Activated naive CD8-positive, alpha-beta T cell treated with anti-CD3 and anti-CD28 coated beads, Interleukin-2, amount 10 ng/mL, durations not matched to agents 7 days and 5 days (primary cell): ENCODE data around the gene NOXA1. TPM values are rescaled to one million over a fixed set of nuclear protein-coding genes. Genes with fewer than 3 reads are reported as not detected.
"Not testable (repeated sequence)": the region's sequence is repeated elsewhere in the genome, so short reads cannot be mapped to it uniquely, and the experiment has no call there.

Source experiments
- ATAC-seq: fragments of 150-1000 bp; cut with Tn5 transposase; one replicate; pipeline ENCODE4 v1.10.0; 2021; ENCODE audit warnings: low read depth, moderate library complexity
- POLR2A ChIA-PET: fragments of 350-600 bp; sonication (Branson Sonifier 250); formaldehyde crosslinking; loops from one replicate; lab custom pipeline; 2021; ENCODE audit warnings: antibody characterized with exemption; lab: Charles Lee
- DNase-seq: peaks from one replicate; pipeline ENCODE4 v3.0.0; 2021
- H3K27ac Mint-ChIP-seq: one replicate; pipeline ENCODE4 v1.8.0; 2022; ENCODE audit warnings: mild to moderate bottlenecking, mixed read lengths
- H3K27me3 Mint-ChIP-seq: one replicate; pipeline ENCODE4 v1.8.0; 2022; ENCODE audit warnings: mild to moderate bottlenecking, moderate library complexity, mixed read lengths
- H3K36me3 Mint-ChIP-seq: one replicate; pipeline ENCODE4 v1.8.0; 2021; ENCODE audit warnings: mild to moderate bottlenecking, mixed read lengths
- H3K4me1 Mint-ChIP-seq: one replicate; pipeline ENCODE4 v1.8.0; 2021; ENCODE audit warnings: mixed read lengths
- H3K4me3 Mint-ChIP-seq: one replicate; pipeline ENCODE4 v1.8.0; 2022; ENCODE audit warnings: mild to moderate bottlenecking, moderate library complexity, mixed read lengths
- H3K9me3 Mint-ChIP-seq: one replicate; pipeline ENCODE4 v1.8.0; 2021; ENCODE audit warnings: mixed read lengths
- total RNA-seq, 2 experiments: library from RNA; stranded (reverse); gene quantifications; one replicate each; pipeline ENCODE4 v1.2.3, GENCODE V29; 2021

The NOXA1 gene
- 1 to 10 TPM; 2.8 to 3.7 TPM for total RNA-seq

GRCh38 chr9:137422604-137423513, at the start of gene NOXA1, which contains the start of gene EXD3:
Gene NOXA1, plus strand, starts transcription at chr9:137423393. Its CDS starts 137 bp downstream, at chr9:137423530.
Gene EXD3, minus strand, starts transcription at chr9:137423162. Its CDS starts 27,805 bp downstream, at chr9:137395357.
- Mint-ChIP-seq H3K4me3 (peak within 1 kb of the TSS; percentile 90), H3K27ac (peak within 1 kb of the TSS; percentile 74), H3K27me3 (peaks cover 11% of the 10 kb centered on the region), H3K9me3 (no peaks in the 10 kb centered on the region), H3K4me1 (peaks cover 3% of the 10 kb centered on the region), H3K36me3 (no peaks in the 10 kb centered on the region)
- peak; percentile 88 for ATAC-seq
- DNase-seq: peak; percentile 99
- POLR2A ChIA-PET: interaction anchor here (0.7 to 1.8 kb wide), 18 partner anchors 11 to 196 kb away, joined by 3 to 11 read pairs (median 4); partner anchors contain the start of genes EHMT1, NELFB, NRARP and NSMF

DNA sequence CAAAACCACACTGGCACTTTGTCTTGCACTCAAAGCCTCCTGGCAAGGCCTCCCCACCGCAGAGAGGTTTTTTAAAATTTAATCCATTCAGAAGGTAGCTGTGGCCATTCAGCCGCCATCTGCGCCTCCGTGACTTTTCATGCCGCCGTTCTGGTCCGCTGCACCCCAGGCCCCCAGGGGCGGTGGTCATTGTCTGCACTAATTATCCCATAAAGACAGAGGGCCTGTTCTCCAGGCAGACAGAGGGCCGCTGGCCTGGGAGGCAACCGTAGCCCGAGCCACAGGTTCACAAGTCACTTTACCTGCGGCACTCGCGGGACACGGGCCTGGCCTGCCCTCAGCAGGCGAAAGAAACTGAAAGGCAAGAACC, 49.6 kb upstream of the NOXA1 start:
- DNase-seq (no peak), ATAC-seq (no peak)
- POLR2A ChIA-PET: no interaction called here
- Mint-ChIP-seq H3K4me3 (no peak overlapping the region), H3K36me3 (peaks cover 4% of the 10 kb centered on the region), H3K9me3 (peaks cover 4% of the 10 kb centered on the region), H3K4me1 (no peaks in the 10 kb centered on the region), H3K27me3 (no peaks in the 10 kb centered on the region), H3K27ac (no peak overlapping the region)

- H3K9me3 Mint-ChIP-seq: peaks cover 4% of the 10 kb centered on the region
- H3K36me3 Mint-ChIP-seq: peaks cover 4% of the 10 kb centered on the region
- POLR2A ChIA-PET: no interaction called here
- no peak overlapping the region for H3K27ac Mint-ChIP-seq
- no peak overlapping the region for H3K4me3 Mint-ChIP-seq
- no peak for DNase-seq
- H3K4me1 Mint-ChIP-seq: no peaks in the 10 kb centered on the region
- ATAC-seq: no peak
- H3K27me3 Mint-ChIP-seq: no peaks in the 10 kb centered on the region
Measured at GRCh38 chr9:137374131-137374845, 48.9 kb upstream of the NOXA1 start.

GRCh38 chr9:137375321-137376058, 47.7 kb upstream of the NOXA1 start:
- no peak overlapping the region for H3K27ac Mint-ChIP-seq
- no peak for DNase-seq
- POLR2A ChIA-PET: no interaction called here
- peaks cover 4% of the 10 kb centered on the region for H3K36me3 Mint-ChIP-seq
- no peaks in the 10 kb centered on the region for H3K27me3 Mint-ChIP-seq
- no peaks in the 10 kb centered on the region for H3K4me1 Mint-ChIP-seq
- no peak for ATAC-seq
- no peak overlapping the region for H3K4me3 Mint-ChIP-seq
- peaks cover 6% of the 10 kb centered on the region for H3K9me3 Mint-ChIP-seq

- no peaks in the 10 kb centered on the region for H3K4me1 Mint-ChIP-seq
- peaks cover 4% of the 10 kb centered on the region for H3K36me3 Mint-ChIP-seq
- no peak for DNase-seq
- POLR2A ChIA-PET: no interaction called here
- H3K27ac Mint-ChIP-seq: no peak overlapping the region
- no peak for ATAC-seq
- peaks cover 6% of the 10 kb centered on the region for H3K9me3 Mint-ChIP-seq
- H3K4me3 Mint-ChIP-seq: no peak overlapping the region
- H3K27me3 Mint-ChIP-seq: no peaks in the 10 kb centered on the region
Measured at GRCh38 chr9:137376386-137376785, 46.8 kb upstream of the NOXA1 start.

- H3K4me1 Mint-ChIP-seq, H3K27me3 Mint-ChIP-seq, H3K4me3 Mint-ChIP-seq, H3K36me3 Mint-ChIP-seq, POLR2A ChIA-PET, H3K27ac Mint-ChIP-seq, ATAC-seq, H3K9me3 Mint-ChIP-seq: not testable (repeated sequence)
- peak; percentile 15 for DNase-seq
Measured at GRCh38 chr9:137378688-137379410, 44.3 kb upstream of the NOXA1 start.

GRCh38 chr9:137379761-137380161, 43.4 kb upstream of the NOXA1 start:
- Mint-ChIP-seq H3K4me1 (no peaks in the 10 kb centered on the region), H3K27ac (no peak overlapping the region), H3K9me3 (peaks cover 6% of the 10 kb centered on the region), H3K27me3 (no peaks in the 10 kb centered on the region), H3K36me3 (peaks cover 4% of the 10 kb centered on the region), H3K4me3 (no peak overlapping the region)
- no peak for DNase-seq
- POLR2A ChIA-PET: no interaction called here
- ATAC-seq: no peak

DNA sequence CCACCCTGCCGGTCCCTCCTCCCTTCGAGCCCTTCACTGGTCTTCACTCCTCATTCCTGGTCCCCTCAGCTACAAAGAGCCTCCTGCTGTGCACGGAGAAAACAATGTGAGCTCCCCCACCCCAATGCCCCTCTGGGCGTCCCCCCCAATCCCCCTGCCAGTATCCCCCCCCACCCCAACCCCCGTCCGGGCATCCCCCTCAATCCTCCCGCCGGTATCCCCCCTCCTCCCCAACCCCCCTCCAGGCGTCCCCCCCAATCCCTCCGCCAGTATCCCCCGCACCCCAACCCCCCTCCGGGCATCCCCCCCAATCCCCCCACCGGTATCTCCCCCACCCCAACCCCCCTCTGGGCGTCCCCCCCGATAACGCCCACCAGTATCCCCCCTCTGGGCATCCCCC, 43.0 kb upstream of the NOXA1 start:
- Mint-ChIP-seq H3K27ac (no peak overlapping the region), H3K9me3 (peaks cover 6% of the 10 kb centered on the region), H3K4me3 (no peak overlapping the region), H3K4me1 (no peaks in the 10 kb centered on the region), H3K36me3 (peaks cover 4% of the 10 kb centered on the region), H3K27me3 (no peaks in the 10 kb centered on the region)
- no peak for ATAC-seq
- POLR2A ChIA-PET: no interaction called here
- no peak for DNase-seq

- Mint-ChIP-seq H3K27me3 (no peaks in the 10 kb centered on the region), H3K9me3 (peaks cover 6% of the 10 kb centered on the region), H3K36me3 (peaks cover 4% of the 10 kb centered on the region), H3K4me3 (no peak overlapping the region), H3K4me1 (no peaks in the 10 kb centered on the region), H3K27ac (no peak overlapping the region)
- DNase-seq: no peak
- POLR2A ChIA-PET: no interaction called here
- ATAC-seq: no peak
Measured at GRCh38 chr9:137380606-137381005, 42.6 kb upstream of the NOXA1 start.

DNA sequence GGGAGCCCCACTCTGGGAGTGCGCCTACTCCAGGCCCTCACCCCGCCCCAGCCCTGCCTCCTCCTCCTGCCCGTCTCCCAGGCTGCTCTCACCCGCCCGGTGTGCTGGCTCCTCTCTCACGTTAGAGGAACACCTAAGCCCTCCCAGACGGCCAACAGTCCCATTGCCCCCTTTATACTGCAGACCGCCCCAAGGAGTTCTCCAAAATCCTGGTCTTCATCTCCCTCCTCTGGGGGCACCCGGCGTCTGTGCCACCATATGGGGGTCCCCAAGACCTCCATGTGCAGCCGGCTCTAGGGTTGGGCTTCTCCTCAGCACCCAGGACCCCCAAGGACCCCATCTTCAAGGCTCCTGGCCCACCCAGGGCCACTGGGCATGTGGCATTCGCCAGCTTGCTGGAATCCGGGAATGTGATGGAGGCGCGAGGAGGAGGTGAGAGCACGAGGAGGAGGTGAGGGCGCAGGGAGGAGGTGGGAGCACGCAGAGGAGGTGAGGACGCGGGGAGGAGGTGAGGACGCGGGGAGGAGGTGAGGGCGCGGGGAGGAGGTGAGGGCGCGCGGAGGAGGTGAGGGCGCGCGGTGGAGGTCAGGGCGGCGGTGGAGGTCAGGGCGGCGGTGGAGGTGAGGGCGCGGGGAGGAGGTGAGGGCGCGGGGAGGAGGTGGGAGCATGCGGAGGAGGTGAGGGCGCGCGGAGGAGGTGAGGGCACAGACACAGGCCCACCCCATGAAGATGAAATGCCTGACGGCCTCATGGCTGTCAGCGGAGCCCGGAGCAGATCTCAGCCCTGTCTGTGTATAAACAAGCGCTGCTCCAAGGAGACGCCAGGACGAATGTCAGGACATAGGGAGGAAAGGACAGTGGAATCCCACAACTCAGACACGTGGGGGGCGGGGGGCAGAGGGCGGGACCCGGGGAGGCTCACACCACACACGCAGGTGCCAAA, 41.4 kb upstream of the NOXA1 start:
- H3K4me1 Mint-ChIP-seq: no peaks in the 10 kb centered on the region
- POLR2A ChIA-PET: no interaction called here
- H3K36me3 Mint-ChIP-seq: peaks cover 4% of the 10 kb centered on the region
- H3K4me3 Mint-ChIP-seq: no peak overlapping the region
- no peak for ATAC-seq
- H3K27me3 Mint-ChIP-seq: no peaks in the 10 kb centered on the region
- peaks cover 5% of the 10 kb centered on the region for H3K9me3 Mint-ChIP-seq
- no peak overlapping the region for H3K27ac Mint-ChIP-seq
- DNase-seq: peak; percentile 11

DNA sequence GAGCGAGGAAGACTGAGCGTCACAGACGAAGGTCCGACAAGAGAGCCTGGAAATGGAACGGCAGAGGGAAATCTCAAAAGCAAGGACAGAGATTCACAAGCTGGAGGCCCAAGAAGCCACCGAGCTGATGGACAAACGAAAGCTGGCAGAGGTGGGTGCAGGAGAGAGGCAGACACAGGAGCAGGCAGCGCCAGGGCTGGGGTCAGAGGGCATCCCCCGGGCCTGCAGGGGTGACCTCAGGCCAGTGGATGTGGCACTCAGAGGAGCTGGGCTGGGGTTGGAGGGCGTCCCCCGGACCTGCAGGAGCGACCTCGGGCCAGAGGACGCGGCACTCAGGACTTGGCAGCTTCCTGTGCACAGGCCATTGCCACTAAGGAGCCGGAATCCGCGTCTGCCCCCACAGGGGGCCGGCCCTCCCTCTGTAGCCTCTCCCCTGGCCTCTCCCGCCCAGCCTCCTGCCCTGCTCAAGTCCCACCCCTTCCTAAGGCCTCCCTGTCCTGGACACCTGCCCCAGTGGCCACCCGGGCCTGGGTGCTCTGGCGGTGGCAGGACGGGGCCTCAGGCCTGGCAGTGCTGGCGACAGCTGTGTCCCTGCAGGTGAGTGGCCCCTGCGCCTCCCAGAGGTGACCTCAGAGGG, 40.6 kb upstream of the NOXA1 start:
- Mint-ChIP-seq H3K27me3 (no peaks in the 10 kb centered on the region), H3K36me3 (peaks cover 4% of the 10 kb centered on the region), H3K9me3 (peaks cover 5% of the 10 kb centered on the region), H3K27ac (no peak overlapping the region), H3K4me3 (no peak overlapping the region), H3K4me1 (no peaks in the 10 kb centered on the region)
- DNase-seq (no peak), ATAC-seq (no peak)
- POLR2A ChIA-PET: no interaction called here
